ENCODE measurements around the gene POLR1A.

The POLR1A gene

DNA sequence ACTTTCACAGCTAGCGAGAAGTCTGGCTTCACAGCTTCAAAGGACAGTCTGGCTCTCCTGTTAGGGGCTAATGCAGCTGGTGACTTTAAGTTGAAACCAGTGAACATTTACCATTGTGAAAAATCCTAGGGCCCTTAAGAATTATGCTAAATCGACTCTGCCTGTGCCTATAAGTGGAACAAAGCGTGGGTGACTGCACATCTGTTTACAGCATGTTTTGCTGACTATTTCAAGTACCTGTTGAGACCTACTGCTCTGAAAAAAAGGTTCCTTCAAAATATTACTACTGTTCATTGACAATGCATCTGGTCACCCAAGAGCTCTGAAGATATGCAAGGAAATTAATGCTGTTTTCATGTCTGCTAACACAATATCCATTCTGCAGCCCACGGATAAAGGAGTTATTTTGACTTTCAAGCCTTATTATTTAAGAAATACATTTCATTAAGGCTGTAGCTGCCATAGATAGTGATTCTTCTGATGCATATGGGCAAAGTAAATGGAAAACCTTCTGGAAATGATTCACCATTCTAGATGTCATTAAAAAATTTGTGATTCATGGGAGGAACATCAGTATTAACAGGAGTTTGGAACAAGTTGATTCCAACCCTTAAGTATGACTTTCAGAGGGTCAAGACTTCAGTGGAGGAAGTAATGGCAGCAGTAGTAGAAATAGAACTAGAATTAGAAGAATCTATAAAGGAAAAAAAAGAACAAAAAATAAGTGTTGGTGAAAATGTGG lies 48.9 kb downstream of the POLR1A start:
- DNase-seq: no peak

DNA sequence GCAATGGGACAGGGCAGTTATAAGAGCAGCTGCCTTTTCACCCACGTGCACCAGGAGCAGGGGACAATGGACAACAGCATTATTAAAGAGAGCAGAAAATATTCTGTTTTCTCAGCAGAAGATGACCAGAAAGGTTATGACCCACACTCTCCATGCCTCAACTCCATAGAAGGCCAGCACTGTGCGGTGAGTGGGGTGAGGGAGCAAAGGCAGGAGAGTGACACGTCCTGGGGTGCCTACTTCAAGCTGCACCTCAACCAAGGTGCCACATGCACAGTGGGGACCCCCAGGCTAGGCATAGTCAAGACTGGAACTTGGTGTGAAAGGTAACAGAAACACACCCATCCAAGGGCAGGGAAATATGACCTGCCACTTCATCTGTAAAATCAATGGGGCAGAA lies 50.4 kb downstream of the POLR1A start:
- no peak for DNase-seq

DNA sequence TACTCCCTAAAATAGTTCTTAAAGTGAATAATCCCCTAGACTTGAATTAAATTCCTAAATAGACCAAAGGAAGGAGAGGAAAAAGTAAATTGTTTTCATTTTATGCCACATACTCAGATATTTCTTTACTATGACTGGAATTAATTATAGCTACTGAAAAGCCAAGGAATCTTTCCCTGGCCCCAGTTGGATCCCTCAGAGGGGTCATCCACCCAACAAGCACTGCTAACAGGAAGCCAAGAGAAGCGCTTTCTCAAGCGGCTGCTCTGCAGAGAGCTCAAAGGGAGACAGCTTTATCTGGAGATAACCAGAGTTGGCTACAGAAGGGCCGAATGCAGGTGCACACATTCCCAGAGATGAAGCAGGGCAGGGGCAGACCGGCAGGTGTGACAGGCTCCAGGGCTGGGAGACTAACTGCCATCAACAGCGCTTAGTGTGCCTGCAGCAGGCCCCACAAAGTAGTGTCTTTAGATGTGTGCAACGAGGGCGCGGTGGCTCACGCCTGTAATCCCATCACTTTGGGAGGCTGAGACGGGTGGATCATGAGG lies 51.1 kb downstream of the POLR1A start:
- no peak for DNase-seq

DNA sequence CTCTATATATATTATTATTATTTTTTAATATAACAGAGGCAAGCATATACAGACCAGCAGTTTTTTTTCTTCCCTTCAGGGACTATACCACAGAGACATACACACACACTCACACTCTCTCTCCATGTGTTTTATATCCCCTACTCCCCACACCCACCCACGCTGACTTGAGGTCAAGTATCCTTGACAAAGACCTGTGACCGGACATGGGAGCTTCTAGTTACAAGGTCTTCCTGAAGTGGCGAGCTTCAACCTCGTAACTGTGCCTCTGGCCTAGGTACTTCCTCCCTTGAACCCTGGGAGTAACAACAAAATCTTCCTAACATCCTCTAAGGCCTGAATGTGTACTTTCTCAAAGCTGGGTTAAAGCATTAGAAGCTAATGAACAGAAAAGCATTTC lies 52.5 kb downstream of the POLR1A start:
- DNase-seq: no peak

DNA sequence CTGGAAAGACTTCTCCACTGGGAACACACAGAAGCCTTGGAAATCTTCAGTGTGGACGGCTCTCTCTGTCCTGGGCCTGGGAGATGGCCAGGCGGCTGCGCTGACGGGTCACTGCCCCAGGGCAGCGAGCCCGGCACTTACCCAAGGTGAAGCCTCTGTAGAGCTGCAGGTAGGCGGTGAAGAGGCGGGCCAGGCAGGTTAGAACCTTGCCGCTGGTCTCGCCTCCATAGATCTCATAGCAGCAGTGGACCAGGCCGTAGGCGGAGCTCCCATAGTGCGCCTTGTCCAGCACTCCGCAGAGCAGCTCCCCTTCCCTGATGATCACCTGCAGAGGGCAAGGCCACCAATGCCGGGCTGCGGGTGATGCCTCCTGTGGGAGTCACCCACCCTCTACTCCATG lies 53.0 kb downstream of the POLR1A start:
- DNase-seq: no peak

DNA sequence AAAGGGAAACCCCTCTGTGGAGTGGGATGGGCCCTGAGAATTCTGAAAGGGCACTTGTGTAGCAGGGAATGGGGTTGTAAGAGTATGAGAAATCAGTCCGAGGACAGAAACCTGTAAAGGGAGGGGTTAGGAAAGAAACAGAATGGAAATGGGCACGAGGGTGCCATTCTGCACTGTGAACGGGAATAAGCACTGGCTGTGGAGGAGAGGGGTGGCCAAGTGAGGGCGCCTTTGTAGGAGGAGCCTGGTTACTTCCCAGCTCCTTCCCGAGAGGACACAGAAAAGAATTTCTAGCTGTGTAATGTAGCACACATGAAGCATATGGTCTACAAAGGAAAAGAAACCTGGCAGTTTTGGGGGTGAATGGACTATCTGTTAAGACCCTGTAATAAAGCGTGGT lies 53.4 kb downstream of the POLR1A start:
- DNase-seq: no peak

DNA sequence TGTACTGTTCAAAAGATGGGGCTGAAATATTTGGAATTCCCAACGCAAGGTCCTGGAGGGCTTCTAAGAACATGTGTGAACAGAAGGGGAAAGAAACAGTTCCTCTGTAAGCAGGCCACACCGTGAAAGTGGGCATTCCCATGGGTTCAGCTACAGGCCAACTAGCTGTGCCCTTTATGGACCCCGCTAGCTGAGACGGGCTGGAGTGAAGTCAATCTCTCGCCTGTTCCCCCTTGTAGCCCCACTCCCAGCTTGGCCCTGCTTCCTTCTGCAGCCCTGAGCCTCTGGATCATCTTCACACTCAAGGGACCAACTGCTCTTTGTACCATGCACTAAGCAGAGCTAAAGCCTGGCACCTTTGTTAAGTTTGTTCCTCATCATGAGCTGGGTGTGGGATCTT lies 55.4 kb downstream of the POLR1A start:
- DNase-seq: no peak

DNA sequence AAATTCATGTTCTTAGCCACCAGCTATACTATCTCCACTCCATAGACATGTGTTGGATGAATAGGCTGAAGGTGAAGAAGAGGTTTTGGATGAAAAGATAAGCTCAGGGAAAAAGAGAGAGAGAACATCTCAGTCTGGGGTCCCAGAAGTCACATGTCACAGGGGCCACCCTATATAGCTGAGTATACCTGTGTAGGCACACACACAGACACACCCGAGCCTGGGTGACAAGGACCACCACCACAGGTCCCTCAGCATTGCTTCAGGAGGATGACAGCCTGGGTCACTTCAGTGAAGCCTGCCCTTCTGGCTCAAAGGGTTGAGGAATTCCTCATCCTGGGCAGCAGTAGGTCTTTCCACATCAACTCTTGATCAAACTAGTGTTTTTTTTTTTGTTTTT lies 56.2 kb downstream of the POLR1A start:
- DNase-seq: no peak

DNA sequence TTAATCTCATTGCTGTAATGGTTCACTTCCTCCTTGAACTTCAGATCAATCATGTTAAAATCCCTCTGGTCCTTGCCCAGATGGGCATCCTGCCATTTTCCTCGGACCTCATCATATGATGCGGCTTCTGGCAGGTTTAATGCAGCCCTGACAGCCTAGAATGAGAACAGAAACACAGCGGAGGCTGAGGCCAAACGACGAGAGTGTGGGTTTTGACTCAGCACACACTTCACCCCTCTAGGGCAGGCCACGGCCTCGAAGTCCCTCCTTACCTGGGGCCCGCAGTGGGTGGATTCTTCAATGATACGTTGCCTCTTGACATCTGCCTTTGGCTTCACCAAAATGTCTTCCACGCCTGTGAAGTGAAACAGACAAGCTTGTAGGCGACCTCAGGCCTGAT lies 56.8 kb downstream of the POLR1A start:
- no peak for DNase-seq

DNA sequence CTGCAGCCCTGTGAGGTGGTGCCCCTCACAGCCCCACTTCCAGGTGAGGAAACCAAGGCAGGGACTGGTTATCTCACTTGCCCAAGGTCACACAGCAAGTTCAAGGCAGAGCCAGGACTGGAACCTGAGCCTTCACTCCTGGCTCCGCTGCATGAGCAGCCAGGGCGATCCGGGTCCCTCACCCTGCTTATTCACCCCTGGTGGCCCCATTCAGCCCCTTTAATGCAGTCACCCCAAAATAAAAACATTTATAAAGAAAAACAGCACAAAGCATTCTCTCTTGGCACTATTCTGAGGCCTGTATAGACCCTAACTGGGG lies 57.3 kb downstream of the POLR1A start:
- no peak for DNase-seq

DNA sequence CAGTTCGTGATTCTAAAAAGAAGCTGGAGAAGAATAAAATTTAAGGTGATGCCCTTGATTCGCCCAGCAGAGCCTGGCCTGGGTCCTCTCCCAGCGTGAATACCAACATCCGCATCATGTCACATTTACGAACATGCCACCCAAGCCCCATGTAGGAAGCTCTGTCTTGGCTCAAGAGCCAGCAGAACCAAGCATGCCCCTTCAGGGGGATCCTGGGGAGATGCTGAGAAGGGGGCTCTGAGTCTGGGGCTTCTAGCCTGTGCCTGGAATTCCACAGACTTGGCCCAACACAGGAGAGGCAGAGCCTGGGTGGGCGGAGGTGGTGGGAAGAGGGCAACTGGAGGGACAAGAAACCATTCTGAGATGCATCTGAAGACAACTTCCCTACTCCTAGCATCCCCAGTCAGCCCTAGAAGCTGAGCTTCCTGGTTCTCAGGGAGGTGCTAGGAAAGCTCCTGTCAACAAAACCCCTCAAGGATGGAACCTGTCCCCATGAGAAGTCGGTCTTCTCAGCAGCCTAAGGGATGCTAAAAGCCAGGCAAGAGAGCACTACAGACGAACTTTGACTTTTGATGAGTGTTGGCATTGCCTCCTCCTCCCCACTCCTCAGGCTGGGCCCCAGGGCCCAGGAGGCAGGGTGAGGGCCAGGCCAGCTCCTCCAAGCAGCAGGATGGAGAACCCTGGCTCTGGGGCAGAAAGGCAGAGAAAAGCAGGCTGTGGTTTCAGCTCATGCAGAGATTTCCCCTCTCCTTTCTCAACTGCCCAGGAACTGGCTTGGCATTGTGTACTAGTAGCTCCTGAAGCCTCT lies 57.9 kb downstream of the POLR1A start:
- no peak for DNase-seq

DNA sequence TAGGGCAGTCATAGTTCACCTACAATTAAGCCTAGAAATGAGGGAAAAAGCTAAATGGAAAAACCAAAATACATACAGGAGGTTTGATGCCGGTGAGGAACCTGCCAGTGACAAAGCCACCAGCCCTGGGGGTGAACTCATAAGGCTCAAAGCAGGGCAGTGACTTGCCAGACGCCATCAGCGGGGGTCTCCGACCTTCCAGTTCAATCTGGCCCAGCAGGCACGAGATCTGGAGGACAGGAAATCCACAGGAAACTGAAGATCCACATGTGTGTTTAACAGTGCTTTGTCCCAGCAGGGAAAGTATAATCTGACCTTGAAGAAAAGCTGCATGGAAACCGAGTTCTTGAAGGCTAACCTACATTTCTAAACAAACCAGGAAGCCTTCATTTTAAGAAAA lies 60.1 kb downstream of the POLR1A start:
- DNase-seq: no peak

DNA sequence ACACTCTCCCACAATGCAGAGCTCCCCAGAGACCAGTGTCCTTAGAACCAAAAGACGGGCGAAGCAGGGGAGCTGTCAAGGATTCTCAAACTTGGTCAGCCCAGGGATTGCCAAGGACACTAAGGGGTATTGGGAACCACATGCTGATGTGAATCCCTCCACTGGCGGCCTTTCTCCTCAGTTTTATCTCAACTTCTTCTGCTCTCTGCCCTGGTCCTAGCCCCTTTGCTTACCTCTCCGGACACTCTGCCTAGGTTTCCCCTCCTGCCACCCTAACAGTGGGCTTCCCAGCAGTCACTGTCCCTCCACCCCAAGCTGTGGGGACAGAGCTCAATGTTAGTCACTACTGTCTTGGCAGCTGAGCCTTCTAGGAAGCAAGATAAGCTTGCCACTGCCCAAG lies 61.1 kb downstream of the POLR1A start:
- DNase-seq: no peak

DNA sequence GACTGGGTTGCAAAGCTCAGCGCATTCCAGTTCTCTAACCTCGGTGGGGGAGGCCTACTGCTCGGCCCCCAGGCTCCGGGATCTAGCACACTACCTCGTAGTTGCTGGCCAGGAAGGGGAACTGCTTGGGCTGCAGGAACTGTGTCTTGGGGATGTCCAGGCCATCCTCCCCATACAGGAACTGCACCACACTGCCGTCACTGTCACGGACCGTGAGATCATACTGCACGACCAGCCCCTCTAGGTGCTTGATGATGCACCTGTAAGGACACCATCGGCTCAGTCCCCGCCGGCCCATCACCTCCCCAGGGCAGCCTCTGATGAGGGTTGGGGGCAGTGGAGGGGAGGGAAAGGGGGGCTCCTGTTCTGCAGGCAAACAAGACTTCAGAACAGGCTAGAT lies 61.6 kb downstream of the POLR1A start:
- no peak for DNase-seq

DNA sequence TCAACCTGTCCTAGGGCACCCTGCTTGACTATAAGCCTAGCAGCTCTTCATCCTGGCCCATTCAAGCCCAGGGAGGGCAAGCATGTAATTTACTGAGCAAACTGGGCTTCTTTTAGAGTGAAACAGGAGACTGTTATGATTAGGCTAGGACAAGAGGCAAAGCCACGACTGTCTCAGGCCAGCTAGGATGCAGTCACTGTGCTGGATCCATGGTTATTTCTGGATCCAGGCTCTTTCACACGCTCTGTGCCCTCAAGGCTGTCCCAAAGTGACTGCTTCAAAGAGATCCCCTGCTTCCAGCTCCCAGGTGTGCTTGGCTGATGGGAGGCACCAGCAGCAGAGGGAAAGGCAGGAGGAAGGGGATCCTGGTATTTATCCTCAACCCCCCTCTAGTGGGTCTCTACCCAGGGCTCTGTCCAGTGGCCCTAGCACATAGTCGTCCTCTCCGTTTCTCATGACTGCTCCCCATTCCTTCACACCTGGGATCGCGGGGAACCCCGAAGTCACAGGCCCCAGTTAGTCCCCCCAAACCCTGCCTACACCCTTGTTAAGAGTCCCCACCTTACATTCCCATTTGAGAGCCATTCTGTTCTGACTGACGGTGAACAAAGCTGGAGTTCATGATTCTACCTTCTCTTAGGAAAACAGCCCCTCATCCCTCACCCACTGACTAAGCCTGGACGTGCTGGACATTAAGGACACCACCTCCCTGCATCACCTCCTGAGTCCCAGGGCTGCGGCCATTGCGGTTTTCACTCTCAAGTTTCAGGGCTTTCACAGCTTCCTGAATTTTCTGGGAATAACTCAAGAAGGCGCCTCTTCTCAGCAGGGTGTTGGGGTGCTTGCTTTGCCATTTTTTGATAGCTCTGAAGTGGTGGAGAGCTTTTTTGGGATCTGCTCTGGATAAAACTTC lies 63.2 kb downstream of the POLR1A start:
- DNase-seq: no peak

DNA sequence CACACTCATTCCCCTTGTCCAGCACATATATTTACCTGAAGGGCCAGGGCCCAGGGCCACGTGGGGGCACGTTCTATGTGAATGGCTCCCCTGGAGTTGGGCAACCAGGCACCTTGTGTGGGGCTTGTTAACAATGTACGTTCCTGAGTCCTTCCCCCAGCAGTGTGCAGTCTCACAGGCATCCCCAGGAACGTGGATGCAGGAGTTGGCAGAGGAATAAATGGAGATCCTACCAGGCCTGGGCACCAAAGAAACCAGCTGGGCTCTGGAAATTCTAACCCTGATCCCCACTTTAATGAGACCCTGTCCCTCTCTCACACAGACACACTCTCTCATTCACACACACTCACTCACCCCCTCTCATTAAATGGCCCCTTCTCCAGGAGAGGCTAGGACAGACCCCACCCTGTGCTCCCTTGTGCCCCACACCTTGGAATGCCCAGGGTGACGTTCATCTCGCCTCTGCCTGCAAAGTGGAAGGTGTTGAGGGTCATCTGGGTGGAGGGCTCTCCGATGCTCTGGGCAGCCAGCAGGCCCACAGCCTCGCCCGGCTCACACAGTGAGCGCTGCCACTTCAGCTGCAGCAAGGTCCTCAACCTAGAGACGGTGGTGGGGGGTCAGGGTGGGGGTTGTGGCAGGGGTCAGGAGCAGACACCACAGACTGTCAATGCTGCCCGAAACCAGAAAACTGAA lies 65.6 kb downstream of the POLR1A start:
- no peak for DNase-seq

DNA sequence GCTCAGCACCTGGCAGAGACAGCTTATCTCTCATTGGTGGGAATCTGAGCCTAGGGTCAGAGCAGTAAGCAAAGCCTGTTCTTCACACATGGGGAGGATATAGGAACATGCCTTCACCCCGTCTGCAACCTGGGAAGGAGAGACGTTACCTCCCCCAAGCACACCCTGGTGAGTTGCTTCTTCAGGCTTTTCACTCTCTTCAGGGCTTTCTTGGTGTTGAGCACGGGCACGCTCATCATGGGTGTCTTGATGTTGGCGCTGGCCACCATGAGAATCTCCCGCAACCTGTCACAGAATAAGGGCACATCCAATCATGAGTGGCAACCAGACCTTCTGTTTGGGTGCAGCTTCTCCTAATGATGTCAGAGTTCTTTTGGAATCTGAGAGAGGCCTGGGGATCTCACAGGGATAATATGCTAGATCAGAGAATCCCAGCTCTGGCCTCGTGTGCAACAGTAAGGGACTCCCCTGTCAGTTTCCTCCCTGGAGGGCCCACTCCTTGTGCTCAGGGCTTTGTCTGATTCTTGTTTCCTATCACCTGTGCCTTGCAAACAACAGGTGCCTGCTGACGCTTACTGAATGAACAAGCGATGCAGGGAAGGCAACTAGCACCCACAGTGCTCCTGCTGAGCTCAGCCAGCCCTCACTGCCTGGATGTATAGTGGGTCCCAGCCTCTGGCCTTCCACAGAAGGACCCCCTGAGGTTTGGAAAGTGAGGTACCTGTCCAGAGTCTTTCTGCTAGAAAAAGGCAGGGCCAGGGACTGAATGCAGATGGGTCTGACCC lies 66.3 kb downstream of the POLR1A start:
- DNase-seq: no peak

DNA sequence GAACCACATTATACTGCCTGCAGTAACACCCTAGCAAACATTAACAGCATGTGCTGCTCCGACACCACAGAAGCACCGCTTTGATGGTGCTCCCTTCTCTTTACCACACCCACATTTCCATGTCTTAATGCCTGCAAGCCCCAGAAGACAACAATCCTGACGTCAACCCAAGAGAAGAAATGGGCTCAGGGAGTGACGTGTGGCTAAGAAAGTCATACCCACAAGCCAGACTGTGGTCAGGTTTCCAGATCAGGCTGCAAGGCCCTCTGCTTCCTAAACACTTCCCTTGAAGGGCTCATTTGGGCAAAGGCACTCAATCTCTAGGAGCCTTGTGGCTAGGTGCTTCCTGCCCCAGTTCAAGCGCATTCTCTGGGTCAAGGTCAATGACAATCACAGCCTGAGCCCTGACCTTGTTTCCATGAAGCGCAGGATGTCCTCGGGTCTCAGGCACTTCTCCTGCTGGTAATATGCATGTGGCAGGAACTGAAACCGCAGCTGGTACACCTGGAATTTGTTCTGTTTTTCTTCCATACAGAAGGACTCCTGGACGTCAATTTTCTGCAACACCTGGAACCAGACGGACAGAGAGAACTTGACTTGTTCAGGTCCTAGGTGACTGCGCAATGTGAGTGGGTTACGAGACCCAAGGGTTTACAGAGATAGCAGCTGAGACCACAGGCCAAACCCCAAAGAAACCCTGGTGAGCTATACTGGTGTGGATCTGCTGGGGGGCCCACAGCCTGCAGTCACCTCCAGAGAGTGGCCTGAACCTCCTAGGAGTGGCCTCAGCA lies 67.2 kb downstream of the POLR1A start:
- DNase-seq: peak; percentile 93

DNA sequence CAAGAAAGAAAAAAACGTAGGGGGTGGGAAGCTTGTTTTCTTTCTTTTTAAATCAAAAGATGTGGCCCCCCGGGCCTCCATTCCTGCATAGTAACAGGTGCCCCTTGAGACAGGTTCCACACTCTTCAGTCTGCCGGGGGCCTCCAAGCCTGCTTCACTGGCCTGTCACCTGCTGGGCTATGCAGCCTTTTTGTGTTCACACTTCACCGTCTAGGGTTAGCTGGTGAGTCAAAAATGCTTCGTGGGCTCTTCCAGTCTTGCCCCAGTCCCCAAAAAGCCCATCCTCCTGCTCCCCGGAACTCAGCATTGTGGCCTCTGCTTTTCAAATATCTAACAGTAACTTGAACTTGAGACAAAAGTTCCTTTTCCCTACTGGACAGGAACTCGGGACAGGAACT lies 67.9 kb downstream of the POLR1A start:
- peak; percentile 46 for DNase-seq

DNA sequence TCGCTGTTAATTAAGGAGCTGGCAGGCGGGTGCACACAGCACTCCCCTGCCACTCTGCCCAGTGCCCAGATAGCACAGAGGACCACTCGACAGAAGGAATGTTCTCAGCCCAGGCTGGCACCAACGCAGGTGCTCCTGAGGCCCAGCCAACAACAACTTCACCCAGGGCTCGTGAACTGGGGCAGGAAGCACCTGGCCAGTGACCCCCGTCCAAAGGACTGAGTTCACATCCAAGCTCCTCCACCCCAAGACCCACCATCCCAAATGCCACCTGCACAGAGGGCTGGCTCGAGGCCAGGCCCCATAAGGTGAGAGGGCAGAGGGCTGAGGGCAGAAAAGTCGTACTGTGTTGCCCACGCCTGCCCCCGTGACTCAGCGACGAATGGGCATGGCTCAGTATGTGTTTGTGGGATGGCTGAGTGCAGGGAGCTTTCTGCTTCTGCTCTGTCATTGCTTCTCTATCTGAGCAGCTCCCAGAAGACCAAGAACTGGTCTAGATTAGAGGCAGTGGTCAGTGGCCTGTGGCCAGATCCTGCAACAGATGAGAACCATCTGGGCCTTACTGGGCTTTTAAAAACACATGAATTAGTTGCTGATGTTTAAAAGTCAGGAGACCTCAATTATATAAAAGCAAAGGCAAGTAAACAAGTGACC lies 68.4 kb downstream of the POLR1A start:
- DNase-seq: peak; percentile 72
